Superior temporal gyrus (tissue), 1 donor: ENCODE data around the gene CCDC39.

ENCODE experiments used
- DNase-seq: peaks from one replicate; pipeline ENCODE4 v3.0.0-alpha.2; 2016; ENCODE audit errors: extremely low spot score

Gene CCDC39

GRCh38 chr3:180679178-180680096 is at the start of gene CCDC39:
TSS of gene CCDC39 (minus strand) at chr3:180679489. CDS start at chr3:180679380, 109 bp downstream.
- peak; percentile 71 for DNase-seq

- DNase-seq: no peak
Observed at GRCh38 chr3:180720012-180720411, 40.7 kb upstream of the CCDC39 start.

DNA sequence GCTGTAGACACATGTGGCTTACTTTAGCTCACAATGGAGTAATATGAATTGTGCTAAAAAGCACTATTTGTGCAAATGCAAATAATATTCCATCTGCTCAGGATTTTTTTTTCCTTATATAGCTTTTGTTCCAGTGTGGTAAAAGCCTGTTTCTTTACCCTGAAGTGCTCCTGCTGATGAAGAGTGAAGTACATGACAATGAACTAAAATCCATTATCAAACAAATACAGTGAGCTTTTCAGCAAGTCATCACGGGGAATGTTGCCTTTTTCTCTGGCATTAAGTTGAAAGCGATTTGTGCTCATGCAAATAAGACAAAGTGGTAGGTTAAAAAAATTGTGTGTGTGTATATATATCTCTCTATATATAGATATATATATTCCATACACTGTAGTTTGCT is 28.6 kb upstream of the CCDC39 start:
- no peak for DNase-seq

DNA sequence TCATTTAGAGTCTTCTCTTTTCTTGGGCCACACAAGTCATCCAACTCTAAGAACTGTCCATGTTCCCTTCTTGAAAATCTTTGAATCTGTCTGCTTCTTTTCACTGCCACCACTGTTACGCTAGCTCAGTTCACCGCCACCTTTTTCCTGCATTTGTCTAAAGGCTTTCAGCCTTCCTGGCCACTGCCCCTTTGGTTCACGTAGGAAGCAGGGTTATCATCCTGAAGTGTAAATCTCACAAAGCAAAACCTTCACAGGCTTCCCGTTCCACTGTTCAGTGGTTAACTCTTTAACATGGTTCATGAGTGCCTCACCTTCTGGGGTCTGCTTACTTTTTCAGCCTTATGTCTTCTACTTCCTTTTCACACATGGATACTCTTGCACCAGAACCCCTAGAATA is 26.3 kb upstream of the CCDC39 start:
- no peak for DNase-seq

DNA sequence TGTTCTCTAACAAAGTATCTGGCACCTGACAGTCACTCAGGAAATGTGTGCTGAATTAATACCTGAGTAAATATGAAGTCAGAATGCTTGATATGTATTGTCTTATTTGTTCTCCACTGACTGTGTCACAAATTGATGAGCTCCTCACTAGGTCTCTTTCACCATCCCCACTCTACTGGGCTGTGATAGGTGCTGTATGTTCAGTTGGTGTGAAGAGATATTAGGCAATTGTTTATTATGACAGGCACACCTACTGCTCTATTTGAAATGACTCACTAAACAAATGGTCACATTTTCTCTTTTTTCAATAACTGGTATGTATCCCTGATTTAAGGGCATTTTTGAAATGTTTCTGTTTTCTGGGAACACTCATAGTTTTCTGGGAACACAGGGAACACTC is 25.2 kb upstream of the CCDC39 start:
- no peak for DNase-seq

GRCh38 chr3:180700941-180701340 is 21.7 kb upstream of the CCDC39 start:
- no peak for DNase-seq

- DNase-seq: no peak
Observed at GRCh38 chr3:180698760-180699270, 19.5 kb upstream of the CCDC39 start.

DNA sequence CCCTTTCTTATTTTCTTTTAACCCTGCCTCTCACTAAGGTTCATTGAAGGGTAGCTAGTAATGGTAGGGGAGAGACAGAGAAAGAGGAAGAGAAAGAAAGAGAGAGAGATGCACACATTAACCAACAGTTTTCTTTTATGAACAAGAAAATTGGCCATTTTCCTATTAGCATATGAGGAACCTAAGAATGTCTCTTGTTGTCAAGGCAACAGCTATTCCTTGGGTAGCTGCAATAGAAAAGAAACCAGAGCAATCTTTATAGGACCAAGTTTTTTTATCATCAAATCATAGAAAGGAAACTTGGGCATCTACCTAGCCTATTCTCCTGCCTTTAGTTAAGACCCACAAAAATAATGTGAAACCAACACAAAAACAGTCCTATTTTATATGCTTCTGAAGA is 15.0 kb upstream of the CCDC39 start:
- DNase-seq: no peak

DNA sequence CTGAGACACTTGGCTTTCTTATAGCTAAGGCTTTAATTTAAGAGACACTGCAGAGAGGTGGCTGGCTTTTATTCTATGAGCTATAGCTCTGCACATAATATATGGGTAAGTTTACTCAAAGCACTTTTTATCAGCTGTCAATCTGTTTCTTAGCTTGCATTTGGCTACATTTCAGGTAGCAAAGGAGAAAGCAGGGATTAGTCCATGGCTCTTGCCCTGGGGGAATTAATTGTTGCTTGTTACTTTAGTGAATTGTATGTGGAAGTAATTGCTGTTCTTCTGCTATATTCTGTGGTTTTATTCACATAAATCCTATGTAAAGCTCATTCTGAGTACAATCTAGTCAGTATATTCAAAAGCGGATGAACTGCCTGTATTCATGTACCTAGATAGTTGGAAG is 14.4 kb upstream of the CCDC39 start:
- DNase-seq: no peak

GRCh38 chr3:180690061-180690460 is 10.8 kb upstream of the CCDC39 start:
- no peak for DNase-seq

DNA sequence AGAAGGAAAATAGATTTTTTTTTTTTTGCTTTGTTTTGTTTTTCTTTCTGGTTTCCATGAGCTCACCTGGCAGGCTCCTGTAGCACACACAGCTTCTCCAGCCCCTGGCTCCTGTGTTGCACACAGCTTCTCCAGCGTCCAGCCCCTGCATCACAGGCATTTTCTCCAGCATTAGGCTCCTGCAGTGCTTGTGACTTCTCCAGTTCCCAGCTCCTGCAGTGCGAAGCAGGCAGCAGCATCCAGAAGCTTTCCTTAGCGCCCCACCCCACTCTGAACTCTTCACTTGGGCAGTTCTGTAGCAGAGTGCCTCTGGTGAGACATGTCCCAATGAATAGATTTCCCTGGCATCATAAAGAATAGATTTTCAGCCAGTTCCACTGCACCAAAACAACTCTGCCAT is 5.5 kb upstream of the CCDC39 start:
- DNase-seq: no peak

- DNase-seq: no peak
Observed at GRCh38 chr3:180683816-180684215, 4.5 kb upstream of the CCDC39 start.

DNA sequence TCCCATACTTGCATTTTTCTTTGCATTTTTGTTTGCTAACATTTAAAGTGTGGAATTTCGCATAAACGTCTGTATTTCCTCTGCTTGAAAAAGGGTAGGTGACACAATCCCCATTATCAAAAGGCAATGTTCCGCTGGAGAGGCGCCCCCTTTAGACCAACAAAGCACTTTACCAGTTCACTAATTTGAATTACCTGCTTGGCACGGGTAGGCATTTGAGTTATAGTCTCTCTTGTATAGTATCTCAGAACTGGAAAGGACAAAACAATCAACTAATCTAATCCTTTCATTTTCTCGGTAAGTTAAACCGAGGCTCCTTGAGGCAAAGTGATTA is 775 bp upstream of the CCDC39 start:
- DNase-seq: peak; percentile 65

- DNase-seq: no peak
Observed at GRCh38 chr3:180678231-180678630, 1.1 kb downstream of the CCDC39 start.

GRCh38 chr3:180661444-180661843 is 17.8 kb downstream of the CCDC39 start:
- no peak for DNase-seq

GRCh38 chr3:180657094-180657493 is 22.2 kb downstream of the CCDC39 start:
- DNase-seq: no peak

DNA sequence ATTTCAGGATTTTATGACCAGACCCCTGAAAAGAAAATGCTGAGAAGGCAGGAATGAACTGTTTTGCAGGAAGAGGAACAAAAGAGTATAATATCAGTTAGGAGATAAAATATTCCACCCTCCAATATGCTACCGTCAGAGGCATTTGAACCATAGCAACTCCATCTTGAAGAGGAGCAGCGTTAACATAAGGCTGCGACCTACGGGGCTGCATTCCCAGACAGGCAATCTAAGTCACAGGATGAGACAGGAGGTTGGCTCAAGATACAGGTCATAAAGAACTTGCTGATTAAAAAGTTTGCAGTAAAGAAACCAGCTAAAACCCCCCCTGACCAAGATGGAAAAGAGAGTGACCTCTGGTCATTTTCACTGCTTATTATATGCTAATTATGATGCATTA is 22.9 kb downstream of the CCDC39 start:
- no peak for DNase-seq

- no peak for DNase-seq
Observed at GRCh38 chr3:180646187-180646790, 33.0 kb downstream of the CCDC39 start.

- DNase-seq: no peak
Observed at GRCh38 chr3:180640987-180641386, 38.3 kb downstream of the CCDC39 start.

DNA sequence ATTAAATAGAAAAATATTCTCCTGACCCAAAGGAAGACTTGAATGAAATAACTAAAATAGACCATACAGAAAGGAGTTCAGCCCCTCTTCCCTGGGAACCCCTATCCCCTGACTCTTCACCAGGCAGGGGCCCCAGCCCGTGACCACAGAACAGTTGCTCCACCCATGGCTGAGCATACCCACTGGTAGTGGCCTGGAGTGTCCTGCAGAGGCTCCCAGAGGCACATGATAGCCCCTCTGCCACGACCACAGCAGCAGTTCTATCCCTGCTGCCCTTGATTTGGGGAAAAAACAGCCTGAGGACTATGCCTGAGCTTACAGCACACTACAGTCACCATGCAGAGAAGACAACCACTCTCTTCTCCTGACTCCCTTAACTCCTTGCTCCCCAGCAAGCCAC is 45.6 kb downstream of the CCDC39 start:
- DNase-seq: no peak

DNA sequence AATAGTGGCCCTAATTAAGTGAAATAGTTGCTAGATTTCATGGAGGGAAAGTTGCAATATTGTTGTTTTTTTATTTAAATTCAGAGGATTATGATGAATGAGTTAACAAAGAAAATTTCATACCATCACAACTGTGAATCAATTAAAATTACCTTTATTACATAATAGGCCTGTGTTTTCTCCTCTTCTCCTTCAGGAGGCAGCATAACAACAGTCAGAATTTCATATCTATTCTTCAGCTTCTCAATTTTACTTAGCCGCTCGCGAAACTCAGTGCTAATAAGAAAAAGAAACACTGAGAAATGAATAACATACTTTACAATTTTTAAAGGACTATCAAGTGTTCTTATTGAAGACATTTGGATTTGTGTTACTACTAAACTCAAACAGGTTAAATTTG is 48.0 kb downstream of the CCDC39 start:
- no peak for DNase-seq

DNA sequence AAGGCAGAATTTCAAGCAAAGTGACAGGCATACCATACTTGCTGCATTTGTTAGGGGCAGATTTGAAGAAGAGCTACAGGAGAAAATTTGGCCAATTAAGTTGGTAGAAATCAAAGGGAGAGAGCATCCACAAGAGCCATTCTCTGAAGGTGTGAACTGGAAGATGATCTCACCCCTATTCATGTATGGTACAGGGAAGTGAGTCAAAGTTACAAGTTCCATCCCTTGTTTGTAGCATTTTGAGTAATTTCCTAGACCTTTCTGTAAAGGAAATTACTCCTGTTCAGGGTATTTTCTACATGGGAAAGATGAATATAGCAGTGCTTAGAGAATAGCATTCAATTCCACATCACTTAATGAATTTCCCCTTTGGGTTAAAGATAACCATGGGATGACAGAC is 48.9 kb downstream of the CCDC39 start:
- no peak for DNase-seq

DNA sequence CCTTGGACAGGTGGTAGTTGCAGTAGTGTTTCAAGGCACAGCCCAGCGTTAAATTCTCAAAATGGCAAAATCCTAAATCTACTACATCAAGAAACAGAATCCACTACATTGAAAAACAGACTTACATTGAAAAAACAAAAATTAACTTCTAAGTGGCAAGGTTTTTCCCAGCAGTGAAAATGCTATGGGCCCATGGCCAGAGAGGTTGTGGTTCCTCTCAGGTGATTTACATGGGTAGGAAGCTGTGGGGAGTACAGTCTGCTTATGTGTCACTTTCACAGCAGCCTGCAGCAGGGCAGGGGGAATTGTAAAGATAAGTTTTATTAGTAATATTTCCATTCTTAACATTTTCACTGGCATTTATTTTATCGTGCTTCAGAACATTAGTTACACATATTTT is 52.4 kb downstream of the CCDC39 start:
- DNase-seq: no peak
